Measurements from ENCODE around the gene KIDINS220. TPM values are rescaled to one million over a fixed set of nuclear protein-coding genes. Genes with fewer than 3 reads are reported as not detected.

KIDINS220 gene
- total RNA-seq, 2 donors from 2014 or later: 37.1 to 51.0 TPM

GRCh38 chr2:8860239-8860638, 22.8 kb upstream of the KIDINS220 start:
- DNase-seq: no peak
- no peaks in the 10 kb centered on the region for H3K27me3 ChIP-seq
- intact Hi-C loops (cut with DNase I): no loop called here
- H3K4me3 ChIP-seq: no peak overlapping the region
- H3K9ac ChIP-seq (ENCODE audit: low read depth in 2 of 2, low read length in 2 of 2): no peak overlapping the region
- no peaks in the 10 kb centered on the region for H3K36me3 ChIP-seq
- no peaks in the 10 kb centered on the region for H3K9me3 ChIP-seq
- no peak for TF ChIP-seq CTCF (IDR thresholded peaks at IDR 0.05)
- H3K27ac ChIP-seq: no peak overlapping the region
- no peaks in the 10 kb centered on the region for H3K4me1 ChIP-seq

- no peak overlapping the region for H3K9ac ChIP-seq (ENCODE audit: low read depth in 2 of 2, low read length in 2 of 2)
- no peak for DNase-seq
- H3K4me1 ChIP-seq: no peaks in the 10 kb centered on the region
- intact Hi-C loops (cut with DNase I): no loop called here
- H3K9me3 ChIP-seq: no peaks in the 10 kb centered on the region
- H3K36me3 ChIP-seq: no peaks in the 10 kb centered on the region
- no peak overlapping the region for H3K27ac ChIP-seq
- TF ChIP-seq CTCF (IDR thresholded peaks at IDR 0.05): no peak
- no peaks in the 10 kb centered on the region for H3K27me3 ChIP-seq
- no peak overlapping the region for H3K4me3 ChIP-seq
Measured at GRCh38 chr2:8858910-8859309, 21.5 kb upstream of the KIDINS220 start.

- Histone ChIP-seq H3K27me3 (no peaks in the 10 kb centered on the region), H3K9ac (ENCODE audit: low read depth in 2 of 2, low read length in 2 of 2) (no peak overlapping the region), H3K27ac (no peak overlapping the region), H3K9me3 (no peaks in the 10 kb centered on the region), H3K36me3 (no peaks in the 10 kb centered on the region), H3K4me1 (no peaks in the 10 kb centered on the region), H3K4me3 (no peak overlapping the region)
- DNase-seq: no peak
- TF ChIP-seq CTCF (IDR thresholded peaks at IDR 0.05): no peak
- intact Hi-C loops (cut with DNase I): no loop called here
Measured at GRCh38 chr2:8858264-8858663, 20.9 kb upstream of the KIDINS220 start.

- Histone ChIP-seq H3K9ac (ENCODE audit: low read depth in 2 of 2, low read length in 2 of 2) (no peak overlapping the region), H3K27me3 (no peaks in the 10 kb centered on the region), H3K36me3 (no peaks in the 10 kb centered on the region), H3K9me3 (no peaks in the 10 kb centered on the region), H3K27ac (no peak overlapping the region), H3K4me1 (no peaks in the 10 kb centered on the region), H3K4me3 (no peak overlapping the region)
- DNase-seq: no peak
- no peak for TF ChIP-seq CTCF (IDR thresholded peaks at IDR 0.05)
- intact Hi-C loops (cut with DNase I): no loop called here
Measured at GRCh38 chr2:8857709-8858108, 20.3 kb upstream of the KIDINS220 start.

GRCh38 chr2:8856176-8856575, 18.8 kb upstream of the KIDINS220 start:
- Histone ChIP-seq H3K9me3 (no peaks in the 10 kb centered on the region), H3K36me3 (no peaks in the 10 kb centered on the region), H3K4me3 (no peak overlapping the region), H3K9ac (ENCODE audit: low read depth in 2 of 2, low read length in 2 of 2) (no peak overlapping the region), H3K27ac (no peak overlapping the region), H3K4me1 (no peaks in the 10 kb centered on the region), H3K27me3 (no peaks in the 10 kb centered on the region)
- no peak for DNase-seq
- TF ChIP-seq CTCF (IDR thresholded peaks at IDR 0.05): no peak
- intact Hi-C loops (cut with DNase I): no loop called here

GRCh38 chr2:8855010-8855409, 17.6 kb upstream of the KIDINS220 start:
- H3K9me3 ChIP-seq: no peaks in the 10 kb centered on the region
- TF ChIP-seq CTCF (IDR thresholded peaks at IDR 0.05): no peak
- no peak overlapping the region for H3K4me3 ChIP-seq
- intact Hi-C loops (cut with DNase I): no loop called here
- H3K9ac ChIP-seq (ENCODE audit: low read depth in 2 of 2, low read length in 2 of 2): no peak overlapping the region
- H3K36me3 ChIP-seq: no peaks in the 10 kb centered on the region
- no peak for DNase-seq
- H3K4me1 ChIP-seq: no peaks in the 10 kb centered on the region
- H3K27me3 ChIP-seq: no peaks in the 10 kb centered on the region
- no peak overlapping the region for H3K27ac ChIP-seq
